GM10847 (cell line): ENCODE measurements around the gene RPS25.
A peak's percentile ranks its signal among the peaks of the same experiment; 100 is the strongest.

Experiments
- POLR2A ChIP-seq: IDR thresholded peaks from 2 replicates; pipeline ENCODE4 v1.6.1; 2011; ENCODE audit not compliant: insufficient read length; ENCODE audit errors: extremely low read depth

RPS25 gene

GRCh38 chr11:119018074-119018938 is at the start of gene RPS25, which contains the start of gene TRAPPC4:
Gene RPS25, minus strand, starts transcription at chr11:119018343. Its CDS starts 59 bp downstream, at chr11:119018284.
Gene TRAPPC4, plus strand, starts transcription at chr11:119018766. Its CDS starts 30 bp downstream, at chr11:119018796.
- TF ChIP-seq POLR2A: peak; percentile 86

DNA sequence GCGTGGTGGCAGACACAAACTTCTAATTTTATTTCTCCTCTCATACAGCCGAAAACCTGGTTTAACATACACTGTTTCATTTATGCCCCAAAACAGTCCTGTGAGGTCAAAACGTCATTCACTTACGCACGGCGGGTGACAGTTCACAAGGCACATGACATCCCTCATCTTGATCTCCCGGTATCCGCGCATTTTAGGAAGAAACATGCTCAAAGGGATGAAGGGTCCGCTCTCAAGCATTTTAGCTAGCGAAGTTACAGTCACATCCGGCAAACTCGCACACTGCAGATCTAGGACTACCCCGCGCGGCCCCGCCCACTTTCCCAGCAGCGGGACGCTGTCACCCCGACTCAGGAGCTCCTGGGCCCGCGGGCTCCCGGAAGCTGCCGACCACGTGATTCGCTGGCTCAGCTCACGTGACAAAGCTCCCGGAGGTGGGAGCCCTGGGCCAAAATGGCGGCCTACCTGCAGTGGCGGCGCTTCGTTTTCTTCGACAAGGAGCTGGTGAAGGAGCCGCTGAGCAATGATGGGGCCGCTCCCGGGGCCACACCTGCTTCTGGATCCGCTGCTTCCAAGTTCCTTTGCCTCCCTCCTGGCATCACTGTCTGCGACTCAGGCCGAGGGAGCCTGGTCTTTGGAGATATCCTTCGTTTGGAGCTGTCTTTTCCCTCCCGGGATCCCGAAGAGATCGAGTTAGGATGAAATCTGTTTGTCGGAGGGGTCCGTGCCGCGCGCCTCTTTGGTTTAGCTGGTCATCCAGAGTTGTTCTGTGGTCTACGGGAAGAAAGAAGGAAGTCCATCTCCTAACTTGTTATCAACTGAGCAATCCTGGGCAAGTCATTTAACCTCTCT is 49.5 kb upstream of the RPS25 start, which contains the start of gene VPS11:
TSS of gene VPS11 (plus strand) at position 448 of the 852 bp plus-strand sequence. CDS start at position 454, 6 bp downstream.
- TF ChIP-seq POLR2A: peak; percentile 82

- TF ChIP-seq POLR2A: no peak
Measured at GRCh38 chr11:119065369-119065768, 47.2 kb upstream of the RPS25 start.

DNA sequence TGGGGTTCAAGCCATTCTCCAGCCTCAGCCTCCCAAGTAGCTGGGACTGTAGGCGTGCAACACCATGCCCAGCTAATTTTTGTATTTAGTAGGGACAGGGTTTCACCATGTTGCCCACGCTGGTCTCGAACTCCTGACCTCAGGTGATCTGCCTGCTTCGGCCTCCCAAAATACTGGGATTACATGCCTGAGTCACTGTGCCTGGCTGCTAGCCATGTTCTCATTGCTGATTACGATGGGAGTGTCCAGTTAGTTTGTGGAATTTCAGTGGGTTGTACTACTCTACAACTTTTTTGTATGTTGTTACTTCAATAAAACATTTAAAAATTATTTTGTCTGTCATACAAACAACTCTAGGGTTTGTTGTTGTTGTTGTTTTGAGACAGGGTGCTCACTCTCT is 44.6 kb upstream of the RPS25 start:
- no peak for TF ChIP-seq POLR2A

DNA sequence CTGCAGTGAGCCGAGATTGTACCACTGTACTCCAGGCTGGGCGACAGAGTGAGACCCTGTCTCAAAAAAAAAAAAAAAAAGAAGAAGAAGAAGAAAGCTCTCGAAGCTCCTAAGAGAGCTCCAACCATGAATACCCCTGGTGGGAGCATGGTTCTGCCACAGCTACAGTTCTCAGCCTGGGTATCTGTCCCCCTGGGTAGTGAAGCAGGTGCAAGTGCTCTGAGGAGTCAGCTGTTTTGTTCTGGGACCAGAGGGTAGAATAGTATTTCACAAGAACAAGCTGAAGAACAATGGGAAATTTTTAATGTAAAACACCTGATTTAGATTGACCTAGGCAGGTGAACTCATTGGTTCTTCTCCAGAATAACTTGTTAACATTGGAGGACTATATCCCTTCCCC is 43.1 kb upstream of the RPS25 start:
- TF ChIP-seq POLR2A: no peak

GRCh38 chr11:119057000-119057769 is 39.0 kb upstream of the RPS25 start, which contains the start of gene HYOU1:
Gene HYOU1, minus strand, starts transcription at chr11:119057205. Its CDS starts 1,045 bp downstream, at chr11:119056160.
- peak; percentile 68 for TF ChIP-seq POLR2A

GRCh38 chr11:119056421-119056999 is 38.4 kb upstream of the RPS25 start:
- no peak for TF ChIP-seq POLR2A

- no peak for TF ChIP-seq POLR2A
Measured at GRCh38 chr11:119055901-119056300, 37.8 kb upstream of the RPS25 start.

DNA sequence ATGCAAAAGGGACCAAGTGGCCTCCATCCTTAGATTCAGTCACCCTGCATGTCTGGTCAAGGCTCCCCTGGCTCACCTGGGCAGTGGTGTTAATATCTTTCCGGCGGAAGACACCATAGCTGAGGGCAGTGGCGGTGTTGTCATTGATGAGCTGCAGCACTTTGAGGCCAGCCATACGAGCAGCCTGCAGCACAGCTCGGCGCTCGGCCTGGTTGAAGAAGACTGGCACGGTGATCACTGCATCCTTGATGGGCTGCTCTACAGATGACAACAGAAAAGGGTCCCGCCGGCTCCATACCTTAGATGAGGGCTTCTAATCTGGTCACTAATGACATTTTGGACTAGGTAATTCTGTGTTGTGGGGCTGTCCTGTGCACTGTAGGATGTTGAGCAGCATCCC is 36.3 kb upstream of the RPS25 start:
- no peak for TF ChIP-seq POLR2A

DNA sequence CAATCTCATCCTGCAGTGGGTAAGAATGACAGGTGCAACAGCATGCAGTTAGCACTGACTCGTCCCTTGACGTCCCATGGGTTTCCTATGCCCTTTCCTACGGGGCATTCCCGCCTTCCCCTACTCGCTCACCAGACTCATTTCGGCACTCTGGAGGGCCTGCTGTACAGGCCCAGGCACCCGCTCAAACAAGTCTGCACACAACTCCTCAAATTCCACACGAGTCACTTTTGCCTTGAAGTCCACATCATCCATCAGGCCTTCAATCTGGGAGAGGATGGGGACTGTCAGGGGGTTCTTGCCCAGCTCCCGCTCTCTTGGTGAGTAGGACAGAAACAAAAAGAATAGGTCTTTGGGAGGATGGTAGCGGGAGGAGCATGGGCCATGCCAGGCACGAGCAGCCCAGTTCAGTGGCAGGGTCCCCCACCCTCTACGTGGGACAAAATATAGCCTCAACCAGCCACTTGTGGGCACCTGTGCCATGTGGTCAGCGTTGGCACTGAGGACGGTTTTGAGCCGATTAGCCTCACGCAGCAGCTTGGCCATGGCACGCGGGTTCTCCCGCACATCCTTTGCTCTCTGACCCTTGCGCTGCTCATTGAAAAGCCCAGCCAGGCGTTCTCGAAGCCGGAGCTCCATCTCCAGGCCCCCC is 34.1 kb upstream of the RPS25 start:
- peak; percentile 31 for TF ChIP-seq POLR2A

GRCh38 chr11:119051440-119052162 is 33.5 kb upstream of the RPS25 start:
- TF ChIP-seq POLR2A: no peak

- no peak for TF ChIP-seq POLR2A
Measured at GRCh38 chr11:119049081-119049480, 30.9 kb upstream of the RPS25 start.

DNA sequence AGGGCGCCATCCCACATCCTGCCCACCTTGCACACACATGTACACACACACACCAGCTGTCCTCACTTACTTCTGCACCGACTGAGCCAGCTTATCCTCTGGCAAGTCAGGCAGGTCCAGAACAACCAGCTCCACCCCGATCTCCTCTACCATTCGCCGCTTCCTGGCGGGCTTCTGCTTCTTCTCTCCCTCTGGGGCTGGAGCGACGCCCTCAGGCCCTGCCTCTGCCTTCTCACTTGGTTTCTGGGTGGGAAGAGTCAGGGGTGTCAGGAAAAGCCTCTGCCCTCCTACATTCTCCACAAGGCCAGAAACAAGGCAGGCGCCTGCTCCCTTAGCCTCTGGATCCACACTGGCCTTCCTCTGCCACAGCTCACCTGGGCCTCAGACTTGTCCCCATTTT is 30.5 kb upstream of the RPS25 start:
- TF ChIP-seq POLR2A: no peak
